ENCODE results near the gene KRTAP12-4. TPM values are rescaled to one million over a fixed set of nuclear protein-coding genes. Genes with fewer than 3 reads are reported as not detected.

KRTAP12-4 gene
- total RNA-seq, 1 experiment from 2014 or later, result not detected

DNA sequence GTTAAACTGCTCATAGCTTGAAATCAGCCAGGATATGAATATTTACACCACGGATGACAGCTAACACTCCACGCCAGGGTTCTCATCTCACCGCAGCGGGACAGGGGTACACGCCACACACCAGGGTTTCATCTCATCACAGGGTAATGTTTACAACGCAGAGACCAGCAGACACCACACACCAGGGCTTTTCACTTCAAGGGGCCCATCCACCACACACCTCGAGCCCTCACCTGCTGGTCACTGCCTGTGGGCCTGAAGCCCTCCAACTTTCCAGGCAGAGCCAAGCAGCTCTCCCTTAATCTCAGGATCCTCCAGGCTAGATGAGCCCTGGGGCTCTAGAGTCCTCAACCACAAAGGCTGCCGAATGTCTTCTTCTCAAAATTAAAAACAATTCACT lies 41.2 kb upstream of the KRTAP12-4 start:
- peaks cover 23% of the 10 kb centered on the region for H3K9me3 Mint-ChIP-seq (ENCODE audit: unreplicated experiment)
- H3K36me3 Mint-ChIP-seq (ENCODE audit: insufficient read depth, unreplicated experiment), result peaks cover 4% of the 10 kb centered on the region
- H3K4me1 Mint-ChIP-seq (ENCODE audit: insufficient read depth, unreplicated experiment), result no peaks in the 10 kb centered on the region
- no TSS peak for BruUV-seq (replicated peaks)
- no peak for DNase-seq (ENCODE audit: unreplicated experiment)
- no peak overlapping the region for H3K27ac Mint-ChIP-seq (ENCODE audit: low read depth, unreplicated experiment)
- intact Hi-C loops (cut with micrococcal nuclease), result no loop called here
- CTCF ChIA-PET, result interaction anchor here (0.5 kb wide), 1 partner anchor 57 kb away, joined by 3 read pairs; no protein-coding TSS in a partner anchor
- H3K4me3 Mint-ChIP-seq (ENCODE audit: unreplicated experiment), result no peak overlapping the region
- POLR2A ChIA-PET, result no interaction called here
- peaks cover 65% of the 10 kb centered on the region for H3K27me3 Mint-ChIP-seq (ENCODE audit: insufficient read depth, unreplicated experiment)
- TF ChIP-seq, protein P1, sequence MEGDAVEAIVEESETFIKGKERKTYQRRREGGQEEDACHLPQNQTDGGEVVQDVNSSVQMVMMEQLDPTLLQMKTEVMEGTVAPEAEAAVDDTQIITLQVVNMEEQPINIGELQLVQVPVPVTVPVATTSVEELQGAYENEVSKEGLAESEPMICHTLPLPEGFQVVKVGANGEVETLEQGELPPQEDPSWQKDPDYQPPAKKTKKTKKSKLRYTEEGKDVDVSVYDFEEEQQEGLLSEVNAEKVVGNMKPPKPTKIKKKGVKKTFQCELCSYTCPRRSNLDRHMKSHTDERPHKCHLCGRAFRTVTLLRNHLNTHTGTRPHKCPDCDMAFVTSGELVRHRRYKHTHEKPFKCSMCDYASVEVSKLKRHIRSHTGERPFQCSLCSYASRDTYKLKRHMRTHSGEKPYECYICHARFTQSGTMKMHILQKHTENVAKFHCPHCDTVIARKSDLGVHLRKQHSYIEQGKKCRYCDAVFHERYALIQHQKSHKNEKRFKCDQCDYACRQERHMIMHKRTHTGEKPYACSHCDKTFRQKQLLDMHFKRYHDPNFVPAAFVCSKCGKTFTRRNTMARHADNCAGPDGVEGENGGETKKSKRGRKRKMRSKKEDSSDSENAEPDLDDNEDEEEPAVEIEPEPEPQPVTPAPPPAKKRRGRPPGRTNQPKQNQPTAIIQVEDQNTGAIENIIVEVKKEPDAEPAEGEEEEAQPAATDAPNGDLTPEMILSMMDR (IDR thresholded peaks at IDR 0.05; ENCODE audit: unreplicated experiment), result no peak

DNA sequence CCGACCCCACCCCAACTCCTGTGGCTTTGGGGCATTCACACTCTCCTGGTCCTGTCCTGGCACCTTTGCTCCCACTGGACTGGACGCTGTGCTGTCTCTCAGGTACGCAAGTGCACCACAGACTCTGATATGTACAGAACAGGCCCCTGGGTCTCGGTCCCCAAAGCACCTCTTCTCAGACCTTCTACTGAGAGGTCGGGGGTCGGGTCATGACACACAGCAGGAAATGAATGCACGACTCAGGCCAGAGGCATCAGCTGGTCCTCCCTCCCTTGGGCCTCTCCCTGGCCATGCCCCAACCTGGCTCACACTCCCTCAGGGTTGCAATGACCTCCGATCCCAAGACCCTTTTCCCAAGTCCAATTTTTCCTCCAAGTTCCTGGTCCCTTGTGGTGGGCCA lies 40.7 kb upstream of the KRTAP12-4 start:
- no peak overlapping the region for H3K4me3 Mint-ChIP-seq (ENCODE audit: unreplicated experiment)
- CTCF ChIA-PET, result interaction anchor here (0.8 kb wide), 1 partner anchor 12 kb away, joined by 4 read pairs; no protein-coding TSS in a partner anchor
- H3K4me1 Mint-ChIP-seq (ENCODE audit: insufficient read depth, unreplicated experiment), result no peaks in the 10 kb centered on the region
- H3K9me3 Mint-ChIP-seq (ENCODE audit: unreplicated experiment), result peaks cover 23% of the 10 kb centered on the region
- H3K27ac Mint-ChIP-seq (ENCODE audit: low read depth, unreplicated experiment), result no peak overlapping the region
- peaks cover 68% of the 10 kb centered on the region for H3K27me3 Mint-ChIP-seq (ENCODE audit: insufficient read depth, unreplicated experiment)
- POLR2A ChIA-PET, result no interaction called here
- no TSS peak for BruUV-seq (replicated peaks)
- peaks cover 4% of the 10 kb centered on the region for H3K36me3 Mint-ChIP-seq (ENCODE audit: insufficient read depth, unreplicated experiment)
- DNase-seq (ENCODE audit: unreplicated experiment), result no peak
- intact Hi-C loops (cut with micrococcal nuclease), result no loop called here
- TF ChIP-seq, protein P1 (IDR thresholded peaks at IDR 0.05; ENCODE audit: unreplicated experiment), result no peak

DNA sequence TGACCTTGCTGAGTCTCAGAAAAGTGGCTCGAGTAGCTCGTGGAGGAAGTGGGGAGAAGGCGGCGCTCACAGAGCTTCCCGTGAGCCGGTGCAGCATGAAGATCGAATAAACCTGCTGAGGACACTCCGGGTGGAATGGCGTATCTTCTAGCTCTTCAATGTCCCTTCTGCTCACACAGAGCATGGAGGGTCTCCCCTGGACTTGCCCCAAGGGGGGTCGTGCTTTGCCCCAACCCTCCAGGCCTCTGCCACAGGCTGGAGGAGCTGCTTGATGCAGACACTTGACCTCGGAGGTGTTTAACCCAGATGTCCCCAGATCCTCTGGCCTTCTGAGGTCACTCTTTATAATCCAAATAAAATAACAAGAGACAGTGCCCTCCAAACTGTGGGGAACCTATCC lies 40.3 kb upstream of the KRTAP12-4 start:
- Mint-ChIP-seq H3K4me1 (ENCODE audit: insufficient read depth, unreplicated experiment) (no peaks in the 10 kb centered on the region), H3K4me3 (ENCODE audit: unreplicated experiment) (no peak overlapping the region), H3K36me3 (ENCODE audit: insufficient read depth, unreplicated experiment) (peaks cover 4% of the 10 kb centered on the region), H3K27me3 (ENCODE audit: insufficient read depth, unreplicated experiment) (peaks cover 68% of the 10 kb centered on the region), H3K27ac (ENCODE audit: low read depth, unreplicated experiment) (no peak overlapping the region), H3K9me3 (ENCODE audit: unreplicated experiment) (peaks cover 23% of the 10 kb centered on the region)
- intact Hi-C loops (cut with micrococcal nuclease), result no loop called here
- POLR2A ChIA-PET, result no interaction called here
- CTCF ChIA-PET, result interaction anchor here (0.8 kb wide), 1 partner anchor 12 kb away, joined by 4 read pairs; no protein-coding TSS in a partner anchor
- BruUV-seq (replicated peaks), result no TSS peak
- DNase-seq (ENCODE audit: unreplicated experiment), result no peak
- TF ChIP-seq, protein P1 (IDR thresholded peaks at IDR 0.05; ENCODE audit: unreplicated experiment), result no peak

DNA sequence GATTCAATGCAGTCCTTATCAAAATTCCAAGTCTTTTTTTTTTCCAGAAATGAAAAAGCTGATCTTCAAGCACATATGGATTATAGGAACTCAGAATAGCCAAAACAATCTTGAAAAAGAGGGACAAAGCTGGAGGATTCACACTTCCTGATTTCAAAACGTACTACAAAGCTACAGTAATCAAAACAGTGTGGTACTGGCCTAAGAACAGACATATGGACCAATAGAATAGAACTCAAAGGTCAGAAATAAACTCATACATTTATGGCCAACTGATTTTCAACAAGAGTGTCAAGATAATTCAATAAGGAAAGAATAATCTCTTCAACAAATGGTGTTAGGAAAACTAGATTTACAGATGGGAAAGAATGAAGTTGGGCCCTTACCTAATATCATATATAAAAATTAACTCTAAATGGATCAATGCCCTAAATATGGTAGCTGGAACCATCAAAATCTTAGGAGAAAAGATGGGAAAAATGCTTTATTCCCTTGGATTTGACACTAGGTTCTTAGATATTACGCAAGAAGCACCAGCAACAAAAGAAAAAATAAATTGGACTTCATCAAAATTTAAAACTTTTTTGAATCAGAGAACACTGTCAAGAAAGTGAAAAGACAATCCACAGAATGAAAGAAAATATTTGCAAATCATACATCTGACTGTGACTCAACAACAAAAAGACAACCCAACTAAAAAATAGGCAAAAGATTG lies 38.5 kb upstream of the KRTAP12-4 start:
- ChIA-PET CTCF (no interaction called here), POLR2A (interaction anchor here (0.6 kb wide), 1 partner anchor 24 kb away, joined by 4 read pairs; no protein-coding TSS in a partner anchor)
- H3K27ac Mint-ChIP-seq (ENCODE audit: low read depth, unreplicated experiment), result no peak overlapping the region
- no peaks in the 10 kb centered on the region for H3K4me1 Mint-ChIP-seq (ENCODE audit: insufficient read depth, unreplicated experiment)
- intact Hi-C loops (cut with micrococcal nuclease), result no loop called here
- no peak overlapping the region for H3K4me3 Mint-ChIP-seq (ENCODE audit: unreplicated experiment)
- peaks cover 23% of the 10 kb centered on the region for H3K9me3 Mint-ChIP-seq (ENCODE audit: unreplicated experiment)
- TF ChIP-seq, protein P1 (IDR thresholded peaks at IDR 0.05; ENCODE audit: unreplicated experiment), result no peak
- peaks cover 61% of the 10 kb centered on the region for H3K27me3 Mint-ChIP-seq (ENCODE audit: insufficient read depth, unreplicated experiment)
- BruUV-seq (replicated peaks), result no TSS peak
- peaks cover 4% of the 10 kb centered on the region for H3K36me3 Mint-ChIP-seq (ENCODE audit: insufficient read depth, unreplicated experiment)
- no peak for DNase-seq (ENCODE audit: unreplicated experiment)

Measured in MCF 10A (cell line).